Prostate gland (tissue), 2 donors: Measurements from ENCODE around the gene TSFM. TPM values are rescaled to one million over a fixed set of nuclear protein-coding genes. Genes with fewer than 3 reads are reported as not detected.

Experiments used
- DNase-seq: peaks from one replicate; pipeline ENCODE4 v3.0.0-alpha.2; 2019; ENCODE audit warnings: low spot score
- H3K27ac ChIP-seq, 2 donors: fragments of 200-600 bp; sonication (generic); 2 replicates each; pipeline ENCODE4 v1.5.1; 2017 to 2019
- H3K27me3 ChIP-seq: fragments of 200-600 bp; sonication (generic); replicated peaks from 2 replicates; pipeline ENCODE4 v1.5.1; 2019; ENCODE audit not compliant: insufficient read depth
- H3K36me3 ChIP-seq, 2 donors: fragments of 200-600 bp; sonication (generic); 1 replicate in 1 of 2; 2 replicates in 1 of 2; pipeline versions ENCODE4 v1.5.1 to v1.8.1; 2017 to 2019
- H3K4me1 ChIP-seq: fragments of 200-600 bp; sonication (generic); replicated peaks from 2 replicates; pipeline ENCODE4 v1.5.1; 2019
- H3K4me3 ChIP-seq, 2 donors: fragments of 200-600 bp; sonication (generic); 2 replicates each; pipeline ENCODE4 v1.5.1; 2017 to 2019
- H3K9me3 ChIP-seq: fragments of 200-600 bp; sonication (generic); 2 replicates; pipeline ENCODE4 v1.5.1; 2017
- POLR2A ChIP-seq: fragments of 450-650 bp; IDR thresholded peaks from one replicate; pipeline ENCODE4 v1.6.1; 2016; ENCODE audit warnings: antibody characterized with exemption, mild to moderate bottlenecking
- POLR2AphosphoS5 ChIP-seq: sonication (generic); formaldehyde crosslinking; IDR thresholded peaks from one replicate; pipeline ENCODE4 v1.6.1; 2017; ENCODE audit warnings: antibody characterized with exemption
- WGBS: methylation state at CpG from one replicate; pipeline ENCODE4 v1.1.5; 2018; 5-methylcytosine and 5-hydroxymethylcytosine counted together
- intact Hi-C: fragments of 100-400 bp; cut with DNase I; formaldehyde crosslinking; loops from one replicate; pipeline ENCODE4 v1.14.2; 2022
- total RNA-seq, 2 donors: library from RNA; depleted of rRNA; stranded (reverse); fragments of >200 nt; gene quantifications; one replicate each; pipeline ENCODE4 v1.1.0, GENCODE V29; 2016
- TF ChIP-seq, protein P1 (sequence below), 4 experiments: fragments of 200-600 bp in 2 of 4; fragments of 450-650 bp in 2 of 4; sonication (generic) in 2 of 4; IDR thresholded peaks; 1 replicate in 3 of 4; 2 replicates in 1 of 4; pipeline ENCODE4 v1.5.1; 2016 to 2019; ENCODE audit warnings: antibody characterized with exemption in 4 of 4, mild to moderate bottlenecking in 2 of 4, moderate library complexity in 2 of 4

Gene TSFM
- total RNA-seq, 2 donors from 2014 or later: 24.3 to 39.6 TPM

- Histone ChIP-seq H3K4me3 (no peak overlapping the region), H3K36me3 (no peaks in the 10 kb centered on the region), H3K27me3 (peaks cover 12% of the 10 kb centered on the region), H3K27ac (no peak overlapping the region), H3K4me1 (peaks cover 22% of the 10 kb centered on the region), H3K9me3 (no peaks in the 10 kb centered on the region)
- no peak for TF ChIP-seq POLR2A
- no peak for TF ChIP-seq POLR2AphosphoS5
- TF ChIP-seq, protein P1, sequence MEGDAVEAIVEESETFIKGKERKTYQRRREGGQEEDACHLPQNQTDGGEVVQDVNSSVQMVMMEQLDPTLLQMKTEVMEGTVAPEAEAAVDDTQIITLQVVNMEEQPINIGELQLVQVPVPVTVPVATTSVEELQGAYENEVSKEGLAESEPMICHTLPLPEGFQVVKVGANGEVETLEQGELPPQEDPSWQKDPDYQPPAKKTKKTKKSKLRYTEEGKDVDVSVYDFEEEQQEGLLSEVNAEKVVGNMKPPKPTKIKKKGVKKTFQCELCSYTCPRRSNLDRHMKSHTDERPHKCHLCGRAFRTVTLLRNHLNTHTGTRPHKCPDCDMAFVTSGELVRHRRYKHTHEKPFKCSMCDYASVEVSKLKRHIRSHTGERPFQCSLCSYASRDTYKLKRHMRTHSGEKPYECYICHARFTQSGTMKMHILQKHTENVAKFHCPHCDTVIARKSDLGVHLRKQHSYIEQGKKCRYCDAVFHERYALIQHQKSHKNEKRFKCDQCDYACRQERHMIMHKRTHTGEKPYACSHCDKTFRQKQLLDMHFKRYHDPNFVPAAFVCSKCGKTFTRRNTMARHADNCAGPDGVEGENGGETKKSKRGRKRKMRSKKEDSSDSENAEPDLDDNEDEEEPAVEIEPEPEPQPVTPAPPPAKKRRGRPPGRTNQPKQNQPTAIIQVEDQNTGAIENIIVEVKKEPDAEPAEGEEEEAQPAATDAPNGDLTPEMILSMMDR (IDR thresholded peaks at IDR 0.05): no peak
- DNase-seq: no peak
- intact Hi-C loops: no loop called here
- 13% methylated on average over 44 of the region's 49 CpGs for WGBS
Observed at GRCh38 chr12:57735952-57736740, 46.4 kb upstream of the TSFM start.

- Histone ChIP-seq H3K36me3 (no peaks in the 10 kb centered on the region), H3K27ac (no peak overlapping the region), H3K9me3 (no peaks in the 10 kb centered on the region), H3K4me1 (peaks cover 22% of the 10 kb centered on the region), H3K4me3 (peak overlapping the region in 1 of 2 donors; percentile 28), H3K27me3 (peaks cover 12% of the 10 kb centered on the region)
- intact Hi-C loops: no loop called here
- 7% methylated on average over 31 of the region's 31 CpGs for WGBS
- TF ChIP-seq POLR2AphosphoS5 (no peak), POLR2A (no peak)
- TF ChIP-seq, protein P1 (IDR thresholded peaks at IDR 0.05): no peak
- no peak for DNase-seq
Observed at GRCh38 chr12:57736741-57737466, 45.7 kb upstream of the TSFM start.

GRCh38 chr12:57737467-57738460, 44.8 kb upstream of the TSFM start:
- Histone ChIP-seq H3K27ac (no peak overlapping the region), H3K9me3 (no peaks in the 10 kb centered on the region), H3K4me1 (peaks cover 22% of the 10 kb centered on the region), H3K27me3 (peaks cover 12% of the 10 kb centered on the region), H3K4me3 (peak overlapping the region; percentile 13 to 28), H3K36me3 (no peaks in the 10 kb centered on the region)
- WGBS: 18% methylated on average over 72 of the region's 110 CpGs
- no peak for TF ChIP-seq POLR2A
- intact Hi-C loops: no loop called here
- no peak for DNase-seq

DNA sequence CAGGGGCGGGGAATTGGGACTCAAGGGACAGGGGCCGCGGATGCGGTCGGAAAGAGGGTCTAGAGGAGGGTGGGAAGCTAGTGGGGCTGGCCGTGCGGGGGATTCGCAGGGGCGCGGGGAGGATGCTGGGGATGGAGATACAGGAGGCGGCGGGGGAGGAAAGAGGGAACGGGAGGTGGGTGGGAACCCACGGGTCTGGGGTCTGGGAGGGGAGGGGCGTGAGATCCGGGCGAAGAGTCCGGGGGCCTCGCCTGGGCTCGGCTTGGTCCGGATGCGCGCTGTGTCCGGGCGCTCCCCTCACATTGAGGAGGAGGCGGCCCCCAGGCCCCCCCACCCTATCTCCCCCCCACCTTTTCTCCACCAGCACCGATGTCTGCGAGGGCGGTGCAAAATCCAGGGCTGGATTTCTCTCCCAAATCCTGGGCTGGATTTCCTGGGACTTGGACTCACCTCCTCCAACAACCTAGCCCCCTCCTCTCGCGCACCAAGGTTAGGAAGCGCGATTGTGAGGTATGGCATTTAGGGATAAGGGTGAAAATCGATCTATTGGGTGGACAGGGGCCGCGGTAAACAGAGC, 43.8 kb upstream of the TSFM start, which contains the start of gene AGAP2:
Gene AGAP2 (minus strand): TSS at position 82 of the 577 bp plus-strand sequence. CDS start 496 bp downstream, outside the sequence.
- peak within 1 kb of the TSS; percentile 13 to 28 for H3K4me3 ChIP-seq
- H3K27ac ChIP-seq: no peak within 1 kb of the TSS
- intact Hi-C loops: no loop called here
- no peaks in the 10 kb centered on the region for H3K9me3 ChIP-seq
- no peaks in the 10 kb centered on the region for H3K36me3 ChIP-seq
- H3K27me3 ChIP-seq: peaks cover 12% of the 10 kb centered on the region
- peaks cover 22% of the 10 kb centered on the region for H3K4me1 ChIP-seq
- DNase-seq: no peak
- 13% methylated on average over 36 of the region's 36 CpGs for WGBS
- TF ChIP-seq POLR2A: no peak
- TF ChIP-seq, protein P1 (IDR thresholded peaks at IDR 0.05): no peak
- no peak for TF ChIP-seq POLR2AphosphoS5
